Measurements from ENCODE around the gene HIPK3. TPM values are rescaled to one million over a fixed set of nuclear protein-coding genes. Genes with fewer than 3 reads are reported as not detected.

The HIPK3 gene
- total RNA-seq, 6 donors from 2014 or later: 63.9 to 149 (median 133) TPM

GRCh38 chr11:33284818-33285217, 27.6 kb downstream of the HIPK3 start:
- ATAC-seq (ENCODE audit: low FRiP score in 2 of 2): no peak
- TF ChIP-seq POLR2AphosphoS5 (IDR thresholded peaks at IDR 0.05) (no peak), EP300 (IDR thresholded peaks at IDR 0.05) (no peak), POLR2A (IDR thresholded peaks at IDR 0.05) (no peak), CTCF (IDR thresholded peaks at IDR 0.05) (no peak)
- H3K4me1 ChIP-seq: peaks cover 0 to 28% (median 13%) of the 10 kb centered on the region in 4 donors
- H3K27me3 ChIP-seq: no peaks in the 10 kb centered on the region
- WGBS, 2 donors: 80 to 93% methylated on average over 2 of the region's 2 CpGs
- H3K27ac ChIP-seq: no peak overlapping the region
- H3K4me3 ChIP-seq: no peak overlapping the region
- H3K36me3 ChIP-seq: peaks cover 0 to 24% (median 4%) of the 10 kb centered on the region in 4 donors
- no peaks in the 10 kb centered on the region for H3K9me3 ChIP-seq
- no peak for DNase-seq

- no peak for TF ChIP-seq EP300 (IDR thresholded peaks at IDR 0.05)
- TF ChIP-seq POLR2A (IDR thresholded peaks at IDR 0.05): no peak
- no peak for TF ChIP-seq POLR2AphosphoS5 (IDR thresholded peaks at IDR 0.05)
- no peak for TF ChIP-seq CTCF (IDR thresholded peaks at IDR 0.05)
- ATAC-seq (ENCODE audit: low FRiP score in 2 of 2): no peak
Measured at GRCh38 chr11:33290319-33290718, 33.1 kb downstream of the HIPK3 start.

GRCh38 chr11:33291004-33291777, 34.0 kb downstream of the HIPK3 start:
- WGBS, 2 donors: 44 to 45% methylated on average over 6 of the region's 6 CpGs

More at GRCh38 chr11:33290319-33290718, 33.1 kb downstream of the HIPK3 start:
- Histone ChIP-seq H3K27me3 (no peaks in the 10 kb centered on the region), H3K4me1 (peaks cover 18 to 34% (median 27%) of the 10 kb centered on the region in 4 donors), H3K27ac (no peak overlapping the region), H3K4me3 (no peak overlapping the region), H3K36me3 (peaks cover 0 to 31% (median 4%) of the 10 kb centered on the region in 4 donors), H3K9me3 (no peaks in the 10 kb centered on the region)
- WGBS, 2 donors: 64 to 74% methylated on average over 1 of the region's 1 CpG
- no peak for DNase-seq

GRCh38 chr11:33292311-33292710, 35.1 kb downstream of the HIPK3 start:
- Histone ChIP-seq H3K4me1 (peaks cover 18 to 26% (median 22%) of the 10 kb centered on the region in 4 donors), H3K9me3 (no peaks in the 10 kb centered on the region), H3K36me3 (peaks cover 0 to 26% (median 0%) of the 10 kb centered on the region in 4 donors), H3K27me3 (no peaks in the 10 kb centered on the region), H3K27ac (peak overlapping the region in 1 of 4 donors; percentile 12), H3K4me3 (no peak overlapping the region)
- ATAC-seq (ENCODE audit: low FRiP score in 2 of 2): no peak
- TF ChIP-seq POLR2A (IDR thresholded peaks at IDR 0.05): no peak
- 89 to 97% methylated on average over 2 of the region's 2 CpGs for WGBS, 2 donors
- no peak for DNase-seq

More at GRCh38 chr11:33291004-33291777, 34.0 kb downstream of the HIPK3 start:
- ATAC-seq (ENCODE audit: low FRiP score in 2 of 2): peak in 1 of 2 donors; percentile 28
- no peaks in the 10 kb centered on the region for H3K27me3 ChIP-seq
- peaks cover 0 to 35% (median 4%) of the 10 kb centered on the region in 4 donors for H3K36me3 ChIP-seq
- TF ChIP-seq EP300 (IDR thresholded peaks at IDR 0.05): peak in 1 of 4 donors; percentile 25
- no peak for TF ChIP-seq CTCF (IDR thresholded peaks at IDR 0.05)
- no peaks in the 10 kb centered on the region for H3K9me3 ChIP-seq
- H3K4me1 ChIP-seq: peaks cover 18 to 30% (median 27%) of the 10 kb centered on the region in 4 donors
- H3K4me3 ChIP-seq: no peak overlapping the region
- H3K27ac ChIP-seq: peak overlapping the region in 1 of 4 donors; percentile 12
- no peak for DNase-seq

- H3K9me3 ChIP-seq: no peaks in the 10 kb centered on the region
- peaks cover 0 to 12% (median 0%) of the 10 kb centered on the region in 4 donors for H3K36me3 ChIP-seq
- no peak for TF ChIP-seq POLR2AphosphoS5 (IDR thresholded peaks at IDR 0.05)
- no peak for TF ChIP-seq CTCF (IDR thresholded peaks at IDR 0.05)
- TF ChIP-seq POLR2A (IDR thresholded peaks at IDR 0.05): no peak
- TF ChIP-seq EP300 (IDR thresholded peaks at IDR 0.05): no peak
- ATAC-seq (ENCODE audit: low FRiP score in 2 of 2) (no peak), DNase-seq (no peak)
- H3K27me3 ChIP-seq: no peaks in the 10 kb centered on the region
- H3K4me3 ChIP-seq: no peak overlapping the region
- H3K4me1 ChIP-seq: peaks cover 18 to 26% (median 23%) of the 10 kb centered on the region in 4 donors
- H3K27ac ChIP-seq: no peak overlapping the region
- 83 to 92% methylated on average over 4 of the region's 4 CpGs for WGBS, 2 donors
Measured at GRCh38 chr11:33294224-33294623, 37.0 kb downstream of the HIPK3 start.
